Thymus (tissue), 11 donors: ENCODE data around the gene ABHD18. TPM values are rescaled to one million over a fixed set of nuclear protein-coding genes. Genes with fewer than 3 reads are reported as not detected.
"Not testable (repeated sequence)": the region's sequence is repeated elsewhere in the genome, so short reads cannot be mapped to it uniquely, and the experiment has no call there.

Experiments
- DNase-seq, 9 donors: peaks; one replicate each; pipeline ENCODE4 v3.0.0-alpha.2; 2013; ENCODE audit warnings: low spot score in 9 of 9, low read depth in 6 of 9, missing footprints in 1 of 9
- H3K27ac ChIP-seq, 2 donors: one replicate each; pipeline ENCODE4 v1.5.1; 2013; ENCODE audit warnings: control low read depth in 1 of 2, low read depth in 1 of 2, low read length in 1 of 2, mild to moderate bottlenecking in 1 of 2, moderate library complexity in 1 of 2
- H3K27me3 ChIP-seq, 2 donors: one replicate each; pipeline ENCODE4 v1.5.1; 2013; ENCODE audit warnings: low read length in 1 of 2; ENCODE audit not compliant: control insufficient read depth in 2 of 2, insufficient read depth in 1 of 2
- H3K36me3 ChIP-seq, 2 donors: one replicate each; pipeline ENCODE4 v1.5.1; 2013; ENCODE audit warnings: low read length in 1 of 2, mild to moderate bottlenecking in 1 of 2, moderate library complexity in 1 of 2; ENCODE audit not compliant: control insufficient read depth in 2 of 2, insufficient read depth in 2 of 2
- H3K4me1 ChIP-seq, 2 donors: one replicate each; pipeline ENCODE4 v1.5.1; 2013; ENCODE audit warnings: low read length in 2 of 2; ENCODE audit not compliant: control insufficient read depth in 2 of 2, insufficient read depth in 2 of 2
- H3K4me3 ChIP-seq, 2 donors: one replicate each; pipeline ENCODE4 v1.5.1; 2013; ENCODE audit warnings: low read length in 2 of 2, control low read depth in 1 of 2, mild to moderate bottlenecking in 1 of 2
- H3K9me3 ChIP-seq, 2 donors: one replicate each; pipeline ENCODE4 v1.5.1; 2013; ENCODE audit warnings: low read length in 1 of 2, mild to moderate bottlenecking in 1 of 2; ENCODE audit not compliant: control insufficient read depth in 2 of 2, insufficient read depth in 1 of 2
- WGBS: extraction: QIAGEN DNeasy Blood & Tissue Kit; methylation state at CpG from one replicate; pipeline ENCODE4 v1.1.7; 2013; 5-methylcytosine and 5-hydroxymethylcytosine counted together
- polyA plus RNA-seq: library from polyadenylated mRNA; stranded (reverse); fragments of 200-250 nt; gene quantifications from one replicate; pipeline ENCODE4 v1.2.3, GENCODE V29; 2013
- total RNA-seq: library from RNA; stranded (reverse); fragments of 120-200 nt; gene quantifications from one replicate; pipeline ENCODE4 v1.2.4, GENCODE V29; 2013
- donor health status: healthy.

The ABHD18 gene
- total and polyA plus RNA-seq, 2 donors, result 12.2 to 13.3 TPM

DNA sequence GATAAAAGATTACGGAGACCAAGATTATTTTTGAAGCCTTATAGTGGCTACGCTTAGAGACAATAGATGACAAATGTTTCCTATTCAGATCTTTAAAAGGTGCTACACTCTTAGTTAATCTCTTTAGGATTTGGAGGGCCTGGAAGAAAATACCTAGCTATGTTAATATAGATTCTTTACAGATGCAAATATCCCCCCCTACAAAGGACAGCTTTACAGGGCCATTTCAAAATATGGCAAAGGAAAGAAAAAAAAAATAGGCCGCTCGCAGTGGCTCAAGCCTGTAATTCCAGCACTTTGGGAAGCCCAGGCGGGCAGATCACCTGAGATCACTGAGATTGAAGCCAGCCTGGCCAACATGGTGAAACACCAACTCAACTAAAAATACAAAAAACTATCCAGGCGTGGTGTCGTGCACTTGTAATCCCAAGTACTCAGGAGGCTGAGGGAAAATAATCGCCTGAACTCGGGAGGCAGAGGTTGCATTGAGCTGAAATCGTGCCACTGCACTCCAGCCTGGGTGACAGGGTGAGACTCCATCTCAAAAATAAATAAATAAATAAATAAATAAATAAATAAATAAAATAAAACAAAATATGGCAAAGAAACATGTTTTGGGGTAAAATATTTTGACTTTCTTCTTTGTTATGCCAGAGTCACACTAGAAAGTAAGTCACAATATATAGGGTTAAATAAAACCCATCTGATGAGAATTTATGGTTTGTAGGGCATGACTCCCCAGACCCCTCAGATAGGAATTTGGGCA, 90.4 kb downstream of the ABHD18 start:
- H3K4me1 ChIP-seq, H3K4me3 ChIP-seq, DNase-seq, H3K36me3 ChIP-seq, H3K27me3 ChIP-seq, H3K27ac ChIP-seq, H3K9me3 ChIP-seq: not testable (repeated sequence)
- WGBS, result 96% methylated on average over 10 of the region's 10 CpGs

DNA sequence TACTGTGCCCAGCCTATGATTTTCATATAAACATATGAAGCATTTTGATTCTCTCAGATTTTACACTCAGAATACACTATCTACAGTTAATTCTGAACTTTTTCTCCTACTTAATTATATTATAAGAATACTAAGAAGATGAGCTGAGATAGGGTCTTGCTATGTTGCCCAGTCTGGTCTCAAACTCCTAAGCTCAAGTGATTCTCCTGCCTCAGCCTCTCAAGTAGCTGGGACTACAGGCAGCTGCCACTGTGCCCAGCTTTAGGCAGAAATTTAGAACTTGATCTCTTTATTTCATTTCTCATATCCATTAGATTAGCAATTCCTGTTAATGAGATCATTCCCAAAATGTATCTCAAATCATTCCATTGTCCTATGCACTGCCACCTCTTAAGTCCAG, 91.2 kb downstream of the ABHD18 start:
- Histone ChIP-seq H3K36me3 (no peaks in the 10 kb centered on the region), H3K9me3 (no peaks in the 10 kb centered on the region), H3K4me3 (no peak overlapping the region), H3K27me3 (no peaks in the 10 kb centered on the region), H3K27ac (no peak overlapping the region), H3K4me1 (no peaks in the 10 kb centered on the region)
- DNase-seq, result no peak

DNA sequence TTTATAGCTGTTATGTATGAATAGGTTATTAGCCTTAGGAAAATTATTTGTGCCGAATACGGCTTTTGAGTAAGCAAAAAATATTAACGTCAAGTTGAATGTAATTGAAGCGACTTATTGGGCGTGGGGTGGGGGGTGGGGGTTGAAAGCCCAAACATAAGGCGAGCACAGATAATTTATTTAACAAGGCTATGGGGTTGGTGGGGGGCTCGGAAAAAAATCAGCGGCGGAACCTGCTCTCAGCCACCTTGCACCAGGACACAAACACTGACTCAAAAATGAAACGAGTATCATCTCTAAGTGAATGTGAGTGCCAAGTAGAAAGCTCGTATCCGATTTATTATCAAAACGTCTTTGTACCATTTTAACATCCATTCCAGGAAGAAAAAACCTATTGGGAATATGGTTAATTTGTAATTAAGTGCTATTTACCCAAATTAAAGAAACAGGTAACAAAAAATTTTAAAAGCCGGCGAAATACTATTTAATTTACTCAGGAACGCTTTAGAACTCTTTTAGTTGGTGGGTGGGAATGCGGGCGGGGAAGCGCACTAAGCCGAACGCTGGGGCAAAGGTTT, 95.0 kb downstream of the ABHD18 start:
- 35% methylated on average over 21 of the region's 21 CpGs for WGBS
- peak in 2 of 9 donors; percentile 3 to 30 for DNase-seq
- peaks cover 0 to 4% of the 10 kb centered on the region in 2 donors for H3K27me3 ChIP-seq
- H3K4me3 ChIP-seq, result peak overlapping the region; percentile 59 to 70
- H3K4me1 ChIP-seq, result peaks cover 3% of the 10 kb centered on the region in 2 donors
- no peaks in the 10 kb centered on the region for H3K9me3 ChIP-seq
- no peaks in the 10 kb centered on the region for H3K36me3 ChIP-seq
- H3K27ac ChIP-seq, result peak overlapping the region; percentile 76 to 94

DNA sequence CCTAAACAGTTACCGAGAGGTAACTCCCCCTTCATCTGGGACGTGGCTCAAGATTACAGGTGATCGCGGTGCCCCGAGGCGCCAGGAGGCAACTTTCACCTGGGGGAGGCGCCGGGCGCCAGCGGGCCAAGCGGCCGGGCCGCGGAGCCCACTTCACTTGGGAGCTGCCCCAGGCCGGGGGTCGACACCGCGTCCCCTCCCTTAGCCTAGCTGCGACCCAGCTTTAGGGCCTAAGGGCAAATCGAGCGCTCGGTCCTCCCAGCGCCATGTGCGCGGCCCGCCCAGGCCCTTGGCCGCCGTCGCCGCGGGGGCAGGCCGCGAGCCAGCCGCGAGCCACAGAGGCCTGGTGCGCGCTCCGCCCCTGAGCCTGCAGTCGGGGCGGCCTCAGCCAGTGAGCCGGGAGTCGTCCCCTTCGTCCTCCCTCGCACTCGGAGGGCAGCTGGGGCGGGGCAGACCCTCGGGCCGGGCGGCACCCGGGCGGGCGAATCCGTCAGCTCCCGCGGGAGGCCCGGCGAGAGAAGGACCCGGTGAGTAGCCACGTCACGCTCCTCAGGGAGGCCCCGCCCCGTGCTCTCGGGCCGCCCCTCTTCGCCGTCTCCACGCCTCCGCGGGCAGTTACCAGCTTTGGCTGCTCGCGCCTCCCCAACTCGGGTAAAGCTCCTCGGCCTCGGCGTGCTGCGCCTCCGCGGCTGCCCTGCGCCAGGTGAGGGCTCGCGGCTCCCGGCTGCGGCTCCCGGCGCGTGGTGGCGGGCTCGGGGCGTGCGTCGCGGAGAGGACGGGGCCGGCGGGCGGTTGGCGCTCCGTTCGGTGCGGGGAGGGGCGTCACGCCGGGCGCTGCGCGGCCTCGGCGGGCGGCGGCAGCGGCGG, 95.7 kb downstream of the ABHD18 start, which contains the start of gene LARP1B:
LARP1B (plus strand) TSS at position 614 of the 867 bp plus-strand sequence. CDS start 13,640 bp downstream, outside the sequence.
- Histone ChIP-seq H3K27me3 (peaks cover 0 to 4% of the 10 kb centered on the region in 2 donors), H3K4me3 (peak within 1 kb of the TSS; percentile 59 to 70), H3K27ac (peak within 1 kb of the TSS; percentile 76 to 94), H3K4me1 (peaks cover 3% of the 10 kb centered on the region in 2 donors), H3K9me3 (no peaks in the 10 kb centered on the region), H3K36me3 (no peaks in the 10 kb centered on the region)
- peak; percentile 43 to 92 (median 78) for DNase-seq
- under 1% methylated on average over 112 of the region's 112 CpGs for WGBS

DNA sequence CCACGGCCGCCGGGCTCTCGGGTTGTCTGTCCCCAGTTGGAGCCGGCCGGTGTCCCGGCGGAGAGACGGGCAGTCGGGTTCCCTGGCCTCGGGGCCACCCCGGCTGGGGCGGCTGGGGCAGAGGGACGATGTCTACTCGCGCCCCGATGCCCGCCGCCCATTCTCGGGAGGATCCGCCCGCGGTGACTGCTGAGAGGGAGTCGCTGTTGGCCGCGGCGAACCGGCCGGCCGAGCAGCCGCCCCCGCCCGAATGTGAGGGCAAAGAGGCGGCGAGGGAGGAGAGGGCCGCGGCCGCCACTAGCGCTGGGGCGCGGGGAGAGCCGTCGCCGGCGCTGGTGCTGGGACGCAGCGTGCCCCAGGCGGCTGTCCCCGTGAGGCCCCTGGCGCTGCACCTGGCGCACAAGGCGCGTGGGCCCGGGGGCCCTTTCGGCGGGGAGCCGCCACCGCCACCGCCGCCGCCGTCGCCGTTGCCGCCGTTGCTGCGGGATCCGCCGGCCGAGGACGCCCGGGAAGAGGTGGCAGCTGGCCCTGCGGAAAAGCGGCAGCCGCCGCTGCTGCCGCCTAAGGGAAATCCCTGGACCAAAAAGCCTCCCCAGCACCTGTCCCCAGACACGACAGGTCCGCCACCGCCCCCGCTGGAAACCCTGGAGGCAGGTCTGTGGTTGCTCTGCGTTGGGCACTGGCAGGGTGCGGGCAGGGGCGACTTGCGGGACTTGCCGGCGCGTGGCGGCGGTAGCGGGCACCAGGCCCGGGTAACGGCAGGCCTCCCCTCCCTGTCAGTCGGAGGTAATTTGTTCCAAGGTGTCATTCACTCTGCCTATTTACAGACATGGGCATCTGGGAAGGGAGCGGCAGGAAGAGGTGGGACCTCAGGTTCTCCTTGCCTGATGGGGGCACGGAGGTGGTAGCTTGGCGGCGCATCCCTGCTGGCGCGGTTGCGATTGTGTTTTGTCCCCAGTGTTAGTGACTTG, 96.6 kb downstream of the ABHD18 start:
- under 1% methylated on average over 101 of the region's 101 CpGs for WGBS
- H3K27me3 ChIP-seq, result peaks cover 0 to 4% of the 10 kb centered on the region in 2 donors
- no peaks in the 10 kb centered on the region for H3K36me3 ChIP-seq
- H3K4me1 ChIP-seq, result peaks cover 3% of the 10 kb centered on the region in 2 donors
- no peaks in the 10 kb centered on the region for H3K9me3 ChIP-seq
- H3K27ac ChIP-seq, result peak overlapping the region; percentile 64 to 89
- peak in 8 of 9 donors; percentile 11 to 62 (median 35) for DNase-seq
- peak overlapping the region; percentile 59 to 70 for H3K4me3 ChIP-seq

DNA sequence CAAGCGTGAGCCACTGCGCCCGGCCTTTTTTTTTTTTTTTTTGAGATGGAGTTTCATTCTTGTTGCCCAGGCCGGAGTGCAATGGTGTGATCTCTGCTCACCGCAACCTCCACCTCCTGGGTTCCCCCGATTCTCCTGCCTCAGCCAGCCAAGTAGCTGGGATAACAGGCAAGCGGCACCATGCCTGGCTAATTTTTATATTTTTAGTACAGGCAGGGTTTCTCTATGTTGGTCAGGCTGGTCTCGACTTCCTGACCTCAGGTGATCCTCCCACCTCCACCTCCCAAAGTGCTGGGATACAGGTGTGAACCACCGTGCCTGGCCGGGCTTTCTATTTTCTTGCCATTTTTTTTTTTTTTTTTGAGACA, 101.2 kb downstream of the ABHD18 start:
- 97% methylated on average over 10 of the region's 10 CpGs for WGBS
- not testable (repeated sequence) for H3K4me3 ChIP-seq, H3K27ac ChIP-seq, DNase-seq, H3K9me3 ChIP-seq, H3K4me1 ChIP-seq, H3K36me3 ChIP-seq, H3K27me3 ChIP-seq

DNA sequence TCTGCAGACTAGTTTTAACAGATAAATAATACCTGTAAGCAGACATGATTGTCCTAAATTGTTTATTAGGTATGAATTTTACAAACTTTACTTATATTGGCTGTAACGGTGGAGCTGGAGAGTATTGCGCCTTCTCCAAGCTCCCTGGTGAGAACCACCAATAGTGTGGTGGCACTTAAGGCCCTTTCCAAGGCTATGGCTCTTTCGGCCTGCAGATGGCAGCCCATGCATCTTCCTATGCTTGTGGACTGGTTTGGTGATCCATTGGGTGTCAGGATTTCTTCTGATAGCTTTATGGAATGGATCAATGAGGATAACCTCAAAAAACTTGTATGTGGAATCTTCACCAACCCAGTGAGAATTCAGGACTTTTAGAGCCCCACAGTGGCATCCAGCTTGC, 103.7 kb downstream of the ABHD18 start:
- DNase-seq, result no peak
- Histone ChIP-seq H3K4me1 (no peaks in the 10 kb centered on the region), H3K4me3 (no peak overlapping the region), H3K27me3 (no peaks in the 10 kb centered on the region), H3K36me3 (no peaks in the 10 kb centered on the region), H3K27ac (no peak overlapping the region), H3K9me3 (no peaks in the 10 kb centered on the region)
- WGBS, result 97% methylated on average over 3 of the region's 3 CpGs

DNA sequence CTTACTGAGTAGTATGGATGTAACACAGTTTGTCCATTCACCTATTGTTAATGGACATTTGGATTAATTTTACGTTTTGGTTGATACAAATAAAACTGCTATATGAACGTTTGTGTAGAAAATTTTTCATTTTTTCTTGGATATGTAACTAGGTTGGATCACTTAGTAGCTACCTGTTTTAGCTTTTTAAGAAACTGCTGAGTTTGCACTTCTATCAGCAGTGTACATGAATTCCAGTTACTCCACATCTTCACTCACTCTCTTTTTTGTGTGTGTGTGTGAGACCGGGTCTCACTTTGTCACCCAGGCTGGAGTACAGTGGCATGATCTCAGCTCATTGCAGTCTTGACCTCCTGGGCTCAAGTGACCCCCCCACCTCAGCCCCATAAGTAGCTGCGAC, 111.3 kb downstream of the ABHD18 start:
- no peak for DNase-seq
- Histone ChIP-seq H3K27me3 (no peaks in the 10 kb centered on the region), H3K27ac (no peak overlapping the region), H3K4me3 (no peak overlapping the region), H3K4me1 (no peaks in the 10 kb centered on the region), H3K9me3 (no peaks in the 10 kb centered on the region), H3K36me3 (peaks cover 0 to 7% of the 10 kb centered on the region in 2 donors)
- WGBS, result 96% methylated on average over 4 of the region's 4 CpGs
